Left lung (tissue), 14 donors: ENCODE results near the gene SERPINA10. TPM values are rescaled to one million over a fixed set of nuclear protein-coding genes. Genes with fewer than 3 reads are reported as not detected.

Source experiments
- ATAC-seq: fragments of 200-7000 bp; cut with Tn5 transposase; one replicate; pipeline ENCODE4 v1.9.1; 2020; ENCODE audit warnings: moderate library complexity
- DNase-seq, 4 donors: peaks; one replicate each; pipeline ENCODE4 v3.0.0-alpha.2; 2013 to 2020
- H3K27ac ChIP-seq, 2 donors: fragments of 200-600 bp; sonication (generic) in 1 of 2; one replicate each; pipeline versions ENCODE4 v1.5.0 to v1.8.0; 2020 to 2021
- H3K27me3 ChIP-seq, 2 donors: fragments of 200-600 bp; sonication (generic) in 1 of 2; one replicate each; pipeline versions ENCODE4 v1.5.0 to v1.8.0; 2020 to 2021
- H3K36me3 ChIP-seq, 2 donors: fragments of 200-600 bp; sonication (generic) in 1 of 2; one replicate each; pipeline versions ENCODE4 v1.5.0 to v1.8.0; 2020 to 2021
- H3K4me1 ChIP-seq, 2 donors: fragments of 200-600 bp; one replicate each; pipeline ENCODE4 v1.8.0; 2021
- H3K4me3 ChIP-seq, 2 donors: fragments of 200-600 bp; sonication (generic) in 1 of 2; one replicate each; pipeline versions ENCODE4 v1.5.0 to v1.8.0; 2020 to 2021; ENCODE audit warnings: mild to moderate bottlenecking in 1 of 2
- H3K9me3 ChIP-seq, 2 donors: fragments of 200-600 bp; sonication (generic) in 1 of 2; one replicate each; pipeline versions ENCODE4 v1.5.0 to v1.8.0; 2020 to 2021
- CTCF ChIP-seq, 2 donors: fragments of 200-600 bp; sonication (generic) in 1 of 2; IDR thresholded peaks; one replicate each; pipeline versions ENCODE4 v1.5.0 to v1.8.0; 2021; ENCODE audit warnings: antibody characterized with exemption in 2 of 2
- intact Hi-C, 2 donors: fragments of 100-400 bp; cut with DNase I; formaldehyde crosslinking; loops; one replicate each; pipeline versions ENCODE4 v1.11.2 to v1.14.2; 2022
- long read RNA-seq, 12 donors: library from polyadenylated mRNA in 2 of 12; unstranded in 2 of 12; transcript quantifications; one replicate each; pipeline ENCODE4 v2.0.0 and lab custom pipeline, GENCODE V29; 2019 to 2026
- polyA plus RNA-seq, 6 donors: library from polyadenylated mRNA; unstranded; fragments of 120-200 nt; gene quantifications; one replicate each; pipeline ENCODE4 v1.2.1, GENCODE V29; 2013; ENCODE audit not compliant: insufficient read length in 6 of 6
- total RNA-seq, 2 donors: library from RNA; stranded (reverse); fragmentation: NEBNext Ultra II Directional; extraction: Animal tissue kit (Norgen Biotek cat#: 25700); gene quantifications; one replicate each; pipeline ENCODE4 v1.2.1, GENCODE V29; 2021
- donor health status: DM: no; HTN: yes; CAD: no.
- donor health status: DM: no; HTN: no; CAD: no.

Gene SERPINA10
- total RNA-seq (not detected), polyA plus RNA-seq (under 1 TPM; 0.06 to 0.10 (median 0.08) TPM)
- long read RNA-seq, donor 1 = 0 reads
- long read RNA-seq, donor 2 = 0 reads
- long read RNA-seq, donor 3 = 0 reads
- long read RNA-seq, donor 4 = 0 reads
- long read RNA-seq, donor 5 = 0 reads
- long read RNA-seq, donor 6 = 0 reads
- long read RNA-seq, donor 7 = 0 reads
- long read RNA-seq, donor 8 = 0 reads
- long read RNA-seq, donor 9 = 0 reads
- long read RNA-seq, donor 10 = 0 reads
- long read RNA-seq, donor 11 = 0 reads
- long read RNA-seq, donor 12 = 0 reads

- no peaks in the 10 kb centered on the region for H3K36me3 ChIP-seq
- H3K4me3 ChIP-seq = no peak within 1 kb of the TSS
- TF ChIP-seq CTCF (IDR thresholded peaks at IDR 0.05) = no peak
- peaks cover 0 to 5% of the 10 kb centered on the region in 2 donors for H3K27me3 ChIP-seq
- H3K27ac ChIP-seq = no peak within 1 kb of the TSS
- intact Hi-C loops = no loop called here
- DNase-seq = no peak
- no peaks in the 10 kb centered on the region for H3K4me1 ChIP-seq
- H3K9me3 ChIP-seq = no peaks in the 10 kb centered on the region
- ATAC-seq = no peak
Measured at GRCh38 chr14:94292872-94293577, at the start of gene SERPINA10. Gene SERPINA10, minus strand, starts transcription at chr14:94293268. Its CDS starts 2,675 bp downstream, at chr14:94290593.

GRCh38 chr14:94342334-94342934 is 49.4 kb upstream of the SERPINA10 start:
- Histone ChIP-seq H3K9me3 (no peaks in the 10 kb centered on the region), H3K4me1 (peaks cover 4 to 14% of the 10 kb centered on the region in 2 donors), H3K36me3 (no peaks in the 10 kb centered on the region), H3K27me3 (no peaks in the 10 kb centered on the region), H3K27ac (peak overlapping the region; percentile 49 to 70), H3K4me3 (no peak overlapping the region)
- peak; percentile 87 for ATAC-seq
- intact Hi-C loops = no loop called here
- no peak for TF ChIP-seq CTCF (IDR thresholded peaks at IDR 0.05)
- DNase-seq = peak in 3 of 4 donors; percentile 26 to 90 (median 89)

- intact Hi-C loops = no loop called here
- H3K27ac ChIP-seq = peak overlapping the region; percentile 49 to 70
- no peak for TF ChIP-seq CTCF (IDR thresholded peaks at IDR 0.05)
Measured at GRCh38 chr14:94341656-94342333, 48.7 kb upstream of the SERPINA10 start.

GRCh38 chr14:94340533-94340932 is 47.5 kb upstream of the SERPINA10 start:
- no peak overlapping the region for H3K4me3 ChIP-seq
- peaks cover 4 to 14% of the 10 kb centered on the region in 2 donors for H3K4me1 ChIP-seq
- intact Hi-C loops = no loop called here
- no peaks in the 10 kb centered on the region for H3K36me3 ChIP-seq
- no peaks in the 10 kb centered on the region for H3K27me3 ChIP-seq
- DNase-seq = no peak
- ATAC-seq = no peak
- no peak for TF ChIP-seq CTCF (IDR thresholded peaks at IDR 0.05)
- H3K9me3 ChIP-seq = no peaks in the 10 kb centered on the region
- no peak overlapping the region for H3K27ac ChIP-seq

More at GRCh38 chr14:94341656-94342333, 48.7 kb upstream of the SERPINA10 start:
- Histone ChIP-seq H3K9me3 (no peaks in the 10 kb centered on the region), H3K36me3 (no peaks in the 10 kb centered on the region), H3K4me1 (peaks cover 4 to 14% of the 10 kb centered on the region in 2 donors), H3K27me3 (no peaks in the 10 kb centered on the region), H3K4me3 (no peak overlapping the region)
- ATAC-seq = peak; percentile 75
- peak in 1 of 4 donors; percentile 27 for DNase-seq
